K562 (cell line): Measurements from ENCODE around the gene GOLGA2. TPM values are rescaled to one million over a fixed set of nuclear protein-coding genes. Genes with fewer than 3 reads are reported as not detected.

Experiments used
- ATAC-seq: fragments of 200-7000 bp; cut with Tn5 transposase; 3 replicates; pipeline ENCODE4 v1.9.1; 2020; ENCODE audit warnings: moderate library complexity
- BruUV-seq: library from RNA; stranded (reverse); fragments of 400-500 nt; replicated peaks from 2 replicates; lab custom pipeline; 2021; lab: Mats Ljungman, UMichigan
- CTCF ChIA-PET: fragments of 300-600 bp; formaldehyde crosslinking; extraction: SDS; loops from one replicate; lab custom pipeline; 2021; ENCODE audit warnings: low intra/inter-chr PET ratio; lab: Yijun Ruan, JAX
- POLR2A ChIA-PET: fragments of 300-600, 350-650 bp; sonication (Branson Sonifier 250); formaldehyde crosslinking; extraction: SDS; loops from one replicate; lab custom pipeline; 2021; ENCODE audit warnings: antibody characterized with exemption, inconsistent platforms; lab: Yijun Ruan, JAX
- DNase-seq, 4 experiments: peaks; one replicate each; pipeline versions ENCODE4 v3.0.0 to v3.0.0-alpha.2; 2011 to 2018; ENCODE audit warnings: low spot score in 3 of 4, mixed read lengths in 3 of 4; ENCODE audit errors: extremely low read depth in 1 of 4
- FAIRE-seq: peaks from 2 replicates; lab custom pipeline; 2011; peaks lifted over from hg19 to GRCh38; lab: Jason Lieb, UNC
- H2AFZ ChIP-seq: 2 replicates; pipeline ENCODE4 v1.6.0; 2011; ENCODE audit warnings: low read depth, low read length, control low read depth, inconsistent platforms
- H3K27ac ChIP-seq: fragments of 200-600 bp; 3 replicates; pipeline ENCODE4 v1.8.0; 2011; ENCODE audit warnings: low read depth, mild to moderate bottlenecking, control low read depth, inconsistent platforms, low read length, moderate library complexity, mixed read lengths; ENCODE audit errors: extremely low read depth
- H3K27me3 ChIP-seq, 2 experiments: fragments of 300-600 bp in 1 of 2; 2 replicates in 1 of 2; 3 replicates in 1 of 2; pipeline versions ENCODE4 v1.6.0 to v1.8.0; 2011; ENCODE audit warnings: inconsistent platforms in 2 of 2, low read length in 2 of 2, mild to moderate bottlenecking in 1 of 2, mixed read lengths in 1 of 2, moderate library complexity in 1 of 2; ENCODE audit not compliant: control insufficient read depth in 2 of 2, insufficient read depth in 2 of 2
- H3K36me3 ChIP-seq: fragments of 300-600 bp; 3 replicates; pipeline ENCODE4 v1.8.0; 2011; ENCODE audit warnings: mild to moderate bottlenecking, low read length, inconsistent platforms; ENCODE audit not compliant: control insufficient read depth, insufficient read depth
- H3K4me1 ChIP-seq, 2 experiments: fragments of 200-600 bp in 1 of 2; replicated peaks in 1 of 2; 2 replicates in 1 of 2; 3 replicates in 1 of 2; pipeline versions ENCODE4 v1.5.1 to v1.8.0; 2011; ENCODE audit warnings: inconsistent platforms in 2 of 2, low read length in 2 of 2, mild to moderate bottlenecking in 1 of 2, mixed read lengths in 1 of 2, moderate library complexity in 1 of 2; ENCODE audit not compliant: control insufficient read depth in 2 of 2, insufficient read depth in 2 of 2
- H3K4me2 ChIP-seq: 2 replicates; pipeline ENCODE4 v1.6.1; 2011; ENCODE audit warnings: low read length, control low read depth, inconsistent platforms, mixed read lengths; ENCODE audit not compliant: insufficient read depth
- H3K4me3 ChIP-seq: fragments of 200-600 bp; sonication (generic), shearing (Covaris generic); 2 replicates; pipeline ENCODE4 v1.5.1; 2016; ENCODE audit warnings: control low read depth, inconsistent platforms
- H3K79me2 ChIP-seq: fragments of 200-600 bp; 3 replicates; pipeline ENCODE4 v1.8.0; 2011; ENCODE audit warnings: low read length, inconsistent platforms; ENCODE audit not compliant: control insufficient read depth, insufficient read depth
- H3K9ac ChIP-seq, 2 experiments: 2 replicates each; pipeline versions ENCODE4 v1.6.0 to v1.6.1; 2011; ENCODE audit warnings: low read depth in 2 of 2, low read length in 2 of 2, control low read depth in 1 of 2, inconsistent platforms in 1 of 2, mild to moderate bottlenecking in 1 of 2, mixed read lengths in 1 of 2; ENCODE audit not compliant: insufficient read depth in 1 of 2
- H3K9me1 ChIP-seq: one replicate; pipeline ENCODE4 v1.6.0; 2011; ENCODE audit warnings: inconsistent platforms, mild to moderate bottlenecking, low read length, moderate library complexity; ENCODE audit not compliant: control insufficient read depth, insufficient read depth
- H3K9me3 ChIP-seq: replicated peaks from 2 replicates; pipeline ENCODE4 v1.5.1; 2011; ENCODE audit warnings: low read depth, low read length, inconsistent platforms; ENCODE audit not compliant: control insufficient read depth, insufficient read depth
- H4K20me1 ChIP-seq: replicated peaks from 2 replicates; pipeline ENCODE4 v1.6.1; 2011; ENCODE audit warnings: low read length, inconsistent platforms, mixed read lengths; ENCODE audit not compliant: control insufficient read depth, insufficient read depth
- CHCHD3 ChIP-seq: fragments of 250-450 bp; sonication (Bioruptor Pico); IDR thresholded peaks from 2 replicates; pipeline ENCODE4 v2.1.2; 2022; ENCODE audit warnings: mild to moderate bottlenecking
- E2F6 ChIP-seq, 2 experiments: IDR thresholded peaks; 2 replicates each; pipeline ENCODE4 v1.6.1; 2011; ENCODE audit warnings: borderline replicate concordance in 1 of 2, control low read depth in 1 of 2, low read depth in 1 of 2, low read length in 1 of 2, mild to moderate bottlenecking in 1 of 2, mixed read lengths in 1 of 2, moderate library complexity in 1 of 2; ENCODE audit not compliant: insufficient read depth in 1 of 2, insufficient read length in 1 of 2, poor library complexity in 1 of 2, severe bottlenecking in 1 of 2; ENCODE audit errors: extremely low read depth in 1 of 2
- FOXP4 ChIP-seq: sonication (generic); formaldehyde crosslinking; IDR thresholded peaks from 2 replicates; pipeline ENCODE4 v1.8.0; 2022; ENCODE audit warnings: mild to moderate bottlenecking, missing genetic modification reagents, borderline replicate concordance
- HDAC3 ChIP-seq: fragments of 450-650 bp; IDR thresholded peaks from 2 replicates; pipeline ENCODE4 v1.6.1; 2018; ENCODE audit warnings: borderline replicate concordance, mild to moderate bottlenecking, moderate library complexity; ENCODE audit not compliant: partially characterized antibody
- MLX ChIP-seq, 2 experiments: fragments of 450-650 bp in 1 of 2; sonication (generic) in 1 of 2; formaldehyde crosslinking; conservative IDR thresholded peaks; 2 replicates each; pipeline versions ENCODE4 v1.4.0 to v1.8.1; 2020 to 2022; ENCODE audit warnings: mild to moderate bottlenecking in 1 of 2, missing genetic modification reagents in 1 of 2
- MYC ChIP-seq, 2 experiments: fragments of 250-450 bp in 1 of 2; sonication (Bioruptor Pico) in 1 of 2; IDR thresholded peaks; 2 replicates each; pipeline versions ENCODE4 v1.5.1 to v1.6.1; 2012 to 2021; ENCODE audit warnings: low read depth in 2 of 2, borderline replicate concordance in 1 of 2, improper control_type of control experiment in 1 of 2, low read length in 1 of 2, mild to moderate bottlenecking in 1 of 2, moderate library complexity in 1 of 2
- NELFE ChIP-seq: IDR thresholded peaks from 2 replicates; pipeline ENCODE4 v1.6.1; 2011; ENCODE audit warnings: mild to moderate bottlenecking; ENCODE audit not compliant: insufficient read depth, insufficient read length
- SMAD4 ChIP-seq: fragments of 250-450 bp; sonication (Bioruptor Pico); conservative IDR thresholded peaks from 2 replicates; pipeline ENCODE4 v1.8.0; 2021; ENCODE audit warnings: inconsistent platforms, mild to moderate bottlenecking, moderate library complexity
- SNAPC5 ChIP-seq: fragments of 250-450 bp; sonication (Bioruptor Pico); IDR thresholded peaks from 2 replicates; pipeline ENCODE4 v1.8.0; 2021; ENCODE audit warnings: moderate library complexity, mild to moderate bottlenecking, inconsistent platforms
- ZFP1 ChIP-seq: fragments of 450-650 bp; formaldehyde crosslinking; IDR thresholded peaks from 2 replicates; pipeline ENCODE4 v1.4.0; 2020; ENCODE audit warnings: mild to moderate bottlenecking, mixed read lengths
- ZKSCAN1 ChIP-seq: fragments of 150-350 bp; IDR thresholded peaks from 2 replicates; pipeline ENCODE4 v1.6.1; 2016; ENCODE audit warnings: low read depth, low read length
- ZNF324 ChIP-seq: fragments of 250-450 bp; sonication (Bioruptor Pico); IDR thresholded peaks from 2 replicates; pipeline ENCODE4 v1.4.0; 2020; ENCODE audit warnings: mild to moderate bottlenecking
- ZNF449 ChIP-seq: fragments of 250-450 bp; sonication (Bioruptor Pico); IDR thresholded peaks from 2 replicates; pipeline ENCODE4 v1.8.0; 2022; ENCODE audit warnings: moderate library complexity, mild to moderate bottlenecking, inconsistent platforms
- WGBS: fragments of 100-300 bp; shearing (Covaris generic); methylation state at CpG from one replicate; pipeline ENCODE4 v1.1.6; 2016; ENCODE audit warnings: low coverage, mixed read lengths; ENCODE audit not compliant: insufficient coverage; ENCODE audit errors: missing lambda C conversion rate; 5-methylcytosine and 5-hydroxymethylcytosine counted together
- in situ Hi-C: fragments of 300-500 bp; cut with MboI; formaldehyde crosslinking; loops from 4 replicates; pipeline ENCODE4 v1.15.0; 2018; ENCODE audit warnings: inconsistent platforms, mixed read lengths
- intact Hi-C: fragments of 100-400 bp; cut with micrococcal nuclease; formaldehyde crosslinking; loops from 2 replicates; pipeline ENCODE4 v1.14.2; 2022
- polyA plus RNA-seq, 8 experiments: library from polyadenylated mRNA; depleted of rRNA in 4 of 8; stranded (reverse) in 5 of 8; unstranded in 3 of 8; fragments of >200 nt; fragmentation: Nextera tagmentation in 2 of 8; fragmentation: Illumina TruSeq in 1 of 8; extraction: Ambion mirVana in 2 of 8; extraction: Trizol in 1 of 8; gene quantifications; 2 replicates each; pipeline versions ENCODE4 v1.2.1 to v1.2.3, GENCODE V29; 2011 to 2014; ENCODE audit warnings: inconsistent platforms in 1 of 8, missing spikeins in 1 of 8
- total RNA-seq, 7 experiments: library from RNA; depleted of rRNA in 6 of 7; stranded (reverse); fragments of >200 nt in 6 of 7; fragmentation: Illumina TruSeq in 2 of 7; extraction: Trizol in 2 of 7; gene quantifications; 2 replicates each; pipeline versions ENCODE4 v1.2.1 to v1.2.3, GENCODE V29; 2011 to 2021; ENCODE audit warnings: low replicate concordance in 1 of 7

Gene GOLGA2
- total and polyA plus RNA-seq, 9 of the 15 experiments (the other 6 are each of a cell fraction or from before 2014, with no cell fraction given), result 15.7 to 138 (median 76.0) TPM

GRCh38 chr9:128208946-128209669, 66.7 kb downstream of the GOLGA2 start:
- POLR2A ChIA-PET, result interaction anchor here (0.6 to 1.4 kb wide), 9 partner anchors 8 to 88 kb away, joined by 3 to 6 read pairs (median 4); partner anchors contain the start of gene BBLN
- Histone ChIP-seq H3K27me3 (no peaks in the 10 kb centered on the region), H3K9ac (peak overlapping the region in 1 of 2 experiments; percentile 62; a peak in 2 of 4 replicates), H3K9me3 (no peaks in the 10 kb centered on the region), H3K4me2 (no peak overlapping the region), H4K20me1 (peaks cover 3% of the 10 kb centered on the region; the same call in 1 of the 2 replicates), H3K36me3 (0 out of 3 replicates have a peak, but pooled peaks cover 4% of the 10 kb centered on the region), H3K79me2 (no peaks in the 10 kb centered on the region), H3K4me1 (peaks cover 10 to 40% of the 10 kb centered on the region in 2 experiments), H2AFZ (no peak overlapping the region), H3K9me1 (peaks cover 3% of the 10 kb centered on the region), H3K4me3 (no peak overlapping the region), H3K27ac (no peak overlapping the region)
- intact Hi-C loops (loop anchor here (5.0 kb wide), 1 partner anchor 47 kb away; the partner anchor contains the start of gene BBLN), in situ Hi-C loops (no loop called here)
- no peak for FAIRE-seq
- CTCF ChIA-PET, result no interaction called here
- ATAC-seq, result peak; percentile 7; the same call in 2 of the 3 replicates
- TF ChIP-seq FOXP4 (CRISPR knock-in tag), result no peak
- no peak for TF ChIP-seq ZNF449 (CRISPR knock-in tag)
- no peak for TF ChIP-seq HDAC3
- TF ChIP-seq E2F6 (IDR thresholded peaks at IDR 0.05; ENCODE audit: borderline replicate concordance in 1 of 2, extremely low read depth in 1 of 2, insufficient read depth in 1 of 2, insufficient read length in 1 of 2, low read depth in 1 of 2, low read length in 1 of 2, poor library complexity in 1 of 2, severe bottlenecking in 1 of 2), result peak; percentile 25 to 34
- TF ChIP-seq MYC (IDR thresholded peaks at IDR 0.05; ENCODE audit: low read depth, low read length), result peak; percentile 72
- TF ChIP-seq MYC (CRISPR knock-in tag; IDR thresholded peaks at IDR 0.05; ENCODE audit: borderline replicate concordance, low read depth), result no peak
- no peak for TF ChIP-seq ZNF324 (CRISPR knock-in tag)
- no peak for TF ChIP-seq CHCHD3 (CRISPR knock-in tag)
- TF ChIP-seq NELFE, result no peak
- 0 out of 2 replicates have a peak, but pooled peaks have one; percentile 31 for TF ChIP-seq ZKSCAN1
- peak; percentile 43; the same call in 1 of the 2 replicates for TF ChIP-seq SMAD4 (CRISPR knock-in tag)
- no peak for TF ChIP-seq SNAPC5 (CRISPR knock-in tag)
- TF ChIP-seq MLX (CRISPR knock-in tag; conservative IDR thresholded peaks at IDR 0.05), result 0 out of 4 replicates have a peak, but pooled peaks have one; percentile 5 to 79
- no peak for TF ChIP-seq ZFP1
- peak in 1 of 4 experiments; percentile 57 for DNase-seq
- BruUV-seq, result no TSS peak
- 56% methylated on average over 15 of the region's 15 CpGs for WGBS
